GM12878 (cell line): ENCODE measurements around the gene SHB. TPM values are rescaled to one million over a fixed set of nuclear protein-coding genes. Genes with fewer than 3 reads are reported as not detected.

ENCODE experiments used
- BCL3 ChIP-seq: IDR thresholded peaks from 2 replicates; pipeline ENCODE4 v1.6.1; 2011; ENCODE audit warnings: borderline replicate concordance, low read depth, mild to moderate bottlenecking, moderate library complexity, low read length; ENCODE audit not compliant: insufficient read depth, poor library complexity, severe bottlenecking
- CHD4 ChIP-seq: fragments of 200-600 bp; sonication (generic); IDR thresholded peaks from 2 replicates; pipeline ENCODE4 v1.6.1; 2016; ENCODE audit warnings: mild to moderate bottlenecking
- E2F8 ChIP-seq: fragments of 450-650 bp; IDR thresholded peaks from 2 replicates; pipeline ENCODE4 v1.6.1; 2018; ENCODE audit warnings: mild to moderate bottlenecking, low read depth, moderate library complexity; ENCODE audit not compliant: partially characterized antibody
- KAT2A ChIP-seq: conservative IDR thresholded peaks from 2 replicates; pipeline ENCODE4 v1.6.1; 2011; ENCODE audit warnings: low read depth, low read length; ENCODE audit not compliant: control insufficient read depth
- NFYB ChIP-seq: IDR thresholded peaks from 2 replicates; pipeline ENCODE4 v1.6.1; 2011; ENCODE audit warnings: low read depth, mild to moderate bottlenecking, low read length, improper control_type of control experiment, moderate library complexity; ENCODE audit not compliant: insufficient read depth
- NKRF ChIP-seq: fragments of 450-650 bp; conservative IDR thresholded peaks from 2 replicates; pipeline ENCODE4 v1.6.1; 2017; ENCODE audit warnings: mild to moderate bottlenecking, moderate library complexity
- PKNOX1 ChIP-seq: fragments of 450-650 bp; IDR thresholded peaks from 2 replicates; pipeline ENCODE4 v1.6.1; 2016; ENCODE audit warnings: mild to moderate bottlenecking
- POLR2AphosphoS2 ChIP-seq: IDR thresholded peaks from 2 replicates; pipeline ENCODE4 v1.6.1; 2011; ENCODE audit warnings: low read depth, mild to moderate bottlenecking, low read length, improper control_type of control experiment, moderate library complexity
- RCOR1 ChIP-seq: conservative IDR thresholded peaks from 2 replicates; pipeline ENCODE4 v1.6.1; 2012; ENCODE audit warnings: low read depth, low read length, improper control_type of control experiment
- polyA plus RNA-seq, 11 experiments: library from polyadenylated mRNA; depleted of rRNA in 4 of 11; unstranded in 6 of 11; stranded (reverse) in 5 of 11; fragments of >200 nt; fragmentation: Nextera tagmentation in 4 of 11; fragmentation: Illumina TruSeq in 1 of 11; extraction: Ambion mirVana in 4 of 11; extraction: Trizol in 1 of 11; gene quantifications; 1 replicate in 1 of 11; 2 replicates in 10 of 11; pipeline versions ENCODE4 v1.2.1 to v1.2.3, GENCODE V29; 2011 to 2016; ENCODE audit warnings: inconsistent platforms in 2 of 11, missing spikeins in 2 of 11, low read depth in 1 of 11
- total RNA-seq, 4 experiments: library from RNA; depleted of rRNA in 3 of 4; stranded (reverse); fragments of >200 nt in 3 of 4; fragmentation: Illumina TruSeq in 1 of 4; extraction: Trizol in 1 of 4; gene quantifications; 2 replicates each; pipeline versions ENCODE4 v1.2.1 to v1.2.3, GENCODE V29; 2013 to 2021

The SHB gene
- total and polyA plus RNA-seq, 10 of the 15 experiments (the other 5 are each of a cell fraction or from before 2014, with no cell fraction given) = 0.29 to 6.2 (median 1.3) TPM

- TF ChIP-seq POLR2AphosphoS2 (no peak), CHD4 (no peak), NFYB (no peak), PKNOX1 (no peak), BCL3 (no peak), E2F8 (no peak), KAT2A (no peak), RCOR1 (no peak), NKRF (no peak)
Observed at GRCh38 chr9:38000332-38000731, 68.7 kb downstream of the SHB start (continued).
